A673 (cell line): ENCODE results near the gene FUT8.

Experiments used
- EZH2 ChIP-seq: fragments of 200-600 bp; sonication (generic); IDR thresholded peaks from 2 replicates; pipeline ENCODE4 v1.6.1; 2017; ENCODE audit warnings: borderline replicate concordance, low read depth, mild to moderate bottlenecking, mixed read lengths, antibody characterized with exemption, low read length; ENCODE audit not compliant: poor library complexity, severe bottlenecking
- TF ChIP-seq, protein P1 (sequence below): fragments of 300-800, 200-600 bp; sonication (generic); conservative IDR thresholded peaks from 2 replicates; pipeline ENCODE4 v1.5.1; 2017; ENCODE audit warnings: low read depth, mild to moderate bottlenecking, antibody characterized with exemption, low read length, moderate library complexity, mixed read lengths

DNA sequence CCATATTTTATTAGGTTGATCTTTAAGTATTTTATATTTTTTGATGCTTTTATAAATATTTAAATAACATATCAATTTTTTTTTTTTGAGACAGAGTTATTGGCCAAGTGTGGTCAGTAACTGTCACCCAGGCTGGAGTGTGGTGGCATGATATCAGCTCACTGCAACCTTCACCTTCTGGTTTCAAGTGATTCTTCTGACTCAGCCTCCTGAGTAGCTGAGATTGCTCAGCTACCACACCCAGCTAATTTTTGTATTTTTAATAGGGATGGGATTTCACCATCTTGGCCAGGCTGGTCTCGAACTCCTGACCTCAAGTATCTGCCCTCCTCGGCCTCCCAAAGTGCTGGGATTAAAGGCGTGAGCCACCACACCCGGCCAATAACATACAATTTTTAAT, 71.1 kb downstream of the FUT8 start:
- TF ChIP-seq, protein P1, sequence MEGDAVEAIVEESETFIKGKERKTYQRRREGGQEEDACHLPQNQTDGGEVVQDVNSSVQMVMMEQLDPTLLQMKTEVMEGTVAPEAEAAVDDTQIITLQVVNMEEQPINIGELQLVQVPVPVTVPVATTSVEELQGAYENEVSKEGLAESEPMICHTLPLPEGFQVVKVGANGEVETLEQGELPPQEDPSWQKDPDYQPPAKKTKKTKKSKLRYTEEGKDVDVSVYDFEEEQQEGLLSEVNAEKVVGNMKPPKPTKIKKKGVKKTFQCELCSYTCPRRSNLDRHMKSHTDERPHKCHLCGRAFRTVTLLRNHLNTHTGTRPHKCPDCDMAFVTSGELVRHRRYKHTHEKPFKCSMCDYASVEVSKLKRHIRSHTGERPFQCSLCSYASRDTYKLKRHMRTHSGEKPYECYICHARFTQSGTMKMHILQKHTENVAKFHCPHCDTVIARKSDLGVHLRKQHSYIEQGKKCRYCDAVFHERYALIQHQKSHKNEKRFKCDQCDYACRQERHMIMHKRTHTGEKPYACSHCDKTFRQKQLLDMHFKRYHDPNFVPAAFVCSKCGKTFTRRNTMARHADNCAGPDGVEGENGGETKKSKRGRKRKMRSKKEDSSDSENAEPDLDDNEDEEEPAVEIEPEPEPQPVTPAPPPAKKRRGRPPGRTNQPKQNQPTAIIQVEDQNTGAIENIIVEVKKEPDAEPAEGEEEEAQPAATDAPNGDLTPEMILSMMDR, result no peak
- no peak for TF ChIP-seq EZH2
